SHP77 (cell line): ENCODE data around the gene NINL.

Experiments used
- DNase-seq, 2 experiments: peaks; one replicate each; lab custom pipeline; 2025; lab: John Stamatoyannopoulos, UW

The NINL gene

GRCh38 chr20:25464501-25465242 is 120.7 kb downstream of the NINL start:
- no peak for DNase-seq

GRCh38 chr20:25461786-25462545 is 123.4 kb downstream of the NINL start:
- DNase-seq, result no peak

GRCh38 chr20:25461281-25461650 is 124.1 kb downstream of the NINL start:
- DNase-seq, result no peak

- no peak for DNase-seq
These were observed 124.6 kb downstream of the NINL start for GRCh38 chr20:25460566-25461280.

GRCh38 chr20:25459916-25460535 is 125.3 kb downstream of the NINL start:
- DNase-seq, result no peak

GRCh38 chr20:25459111-25459830 is 126.1 kb downstream of the NINL start:
- DNase-seq, result no peak

- DNase-seq, result no peak
These were observed 127.2 kb downstream of the NINL start for GRCh38 chr20:25457886-25458680.

- DNase-seq, result no peak
These were observed 131.0 kb downstream of the NINL start for GRCh38 chr20:25454153-25454900.

GRCh38 chr20:25453035-25453810 is 132.1 kb downstream of the NINL start:
- DNase-seq, result peak; percentile 23 to 34

- DNase-seq, result no peak
These were observed 133.0 kb downstream of the NINL start for GRCh38 chr20:25452333-25452732.

GRCh38 chr20:25447671-25448070 is 137.7 kb downstream of the NINL start:
- no peak for DNase-seq

- no peak for DNase-seq
These were observed 140.8 kb downstream of the NINL start for GRCh38 chr20:25444556-25444955.

- DNase-seq, result no peak
These were observed 146.0 kb downstream of the NINL start for GRCh38 chr20:25439328-25439727.

GRCh38 chr20:25437153-25437581 is 148.2 kb downstream of the NINL start:
- no peak for DNase-seq

- DNase-seq, result no peak
These were observed 160.8 kb downstream of the NINL start for GRCh38 chr20:25424536-25424935.

- DNase-seq, result no peak
These were observed 163.3 kb downstream of the NINL start for GRCh38 chr20:25422032-25422431.

GRCh38 chr20:25421102-25421501 is 164.2 kb downstream of the NINL start:
- no peak for DNase-seq

- DNase-seq, result no peak
These were observed 166.6 kb downstream of the NINL start for GRCh38 chr20:25418776-25419175.

GRCh38 chr20:25408890-25409289 is 176.4 kb downstream of the NINL start:
- no peak for DNase-seq
